Lung (tissue), 12 donors: ENCODE results near the gene CPTP. TPM values are rescaled to one million over a fixed set of nuclear protein-coding genes. Genes with fewer than 3 reads are reported as not detected.

Experiments used
- ATAC-seq: fragments of 200-7000 bp; cut with Tn5 transposase; one replicate; pipeline ENCODE4 v1.9.1; 2020; ENCODE audit warnings: moderate number of reproducible peaks; ENCODE audit not compliant: insufficient read depth, low FRiP score
- DNase-seq, 3 donors: peaks; one replicate each; pipeline ENCODE4 v3.0.0-alpha.2; 2013 to 2017
- H3K27ac ChIP-seq, 2 donors: one replicate each; pipeline ENCODE4 v1.5.1; 2013; ENCODE audit warnings: mild to moderate bottlenecking in 2 of 2, moderate library complexity in 2 of 2, control low read depth in 1 of 2, inconsistent platforms in 1 of 2, low read depth in 1 of 2, low read length in 1 of 2
- H3K27me3 ChIP-seq, 3 donors: one replicate each; pipeline ENCODE4 v1.5.1; 2013; ENCODE audit warnings: low read length in 2 of 3; ENCODE audit not compliant: control insufficient read depth in 3 of 3, insufficient read depth in 3 of 3
- H3K36me3 ChIP-seq, 4 donors: one replicate each; pipeline ENCODE4 v1.5.1; 2013; ENCODE audit warnings: low read length in 4 of 4, mild to moderate bottlenecking in 1 of 4, moderate library complexity in 1 of 4; ENCODE audit not compliant: control insufficient read depth in 4 of 4, insufficient read depth in 4 of 4
- H3K4me1 ChIP-seq, 5 donors: one replicate each; pipeline ENCODE4 v1.5.1; 2013; ENCODE audit warnings: low read length in 5 of 5, mild to moderate bottlenecking in 2 of 5, moderate library complexity in 1 of 5; ENCODE audit not compliant: control insufficient read depth in 5 of 5, insufficient read depth in 5 of 5
- H3K4me3 ChIP-seq: one replicate; pipeline ENCODE4 v1.5.1; 2013; ENCODE audit warnings: mild to moderate bottlenecking, control low read depth, moderate library complexity
- H3K9ac ChIP-seq, 2 donors: one replicate each; pipeline ENCODE4 v1.5.1; 2013; ENCODE audit warnings: low read length in 2 of 2, control low read depth in 1 of 2; ENCODE audit not compliant: insufficient read depth in 1 of 2
- H3K9me3 ChIP-seq, 4 donors: one replicate each; pipeline ENCODE4 v1.5.1; 2013; ENCODE audit warnings: low read length in 3 of 4, mild to moderate bottlenecking in 1 of 4, moderate library complexity in 1 of 4; ENCODE audit not compliant: control insufficient read depth in 4 of 4, insufficient read depth in 3 of 4
- CTCF ChIP-seq: IDR thresholded peaks from 2 replicates; pipeline ENCODE4 v1.5.1; 2012; ENCODE audit warnings: mild to moderate bottlenecking; ENCODE audit errors: control extremely low read depth, extremely low read depth
- WGBS, 2 donors: extraction: QIAGEN DNeasy Blood & Tissue Kit; methylation state at CpG; one replicate each; pipeline ENCODE4 v1.1.7; 2013; 5-methylcytosine and 5-hydroxymethylcytosine counted together
- polyA plus RNA-seq, 2 donors: library from polyadenylated mRNA; stranded (reverse); fragments of 200-250 nt; gene quantifications; one replicate each; pipeline ENCODE4 v1.2.1, GENCODE V29; 2013
- total RNA-seq, 2 donors: library from RNA; depleted of rRNA in 1 of 2; stranded (reverse); fragments of >200 nt in 1 of 2; gene quantifications; one replicate each; pipeline ENCODE4 v1.2.1, GENCODE V29; 2014 to 2021
- donor health status: control.
- donor health status: control.
- donor health status: Bipolar disorder and iron deficiency.
- donor health status: healthy.
- donor health status: DM: yes; HTN: yes; CAD: no.

Gene CPTP
- total and polyA plus RNA-seq, 4 donors = 10.9 to 32.0 (median 19.2) TPM

- no peak overlapping the region for H3K4me3 ChIP-seq
- no peaks in the 10 kb centered on the region for H3K27me3 ChIP-seq
- H3K4me1 ChIP-seq = no peaks in the 10 kb centered on the region
- H3K27ac ChIP-seq = no peak overlapping the region
- TF ChIP-seq CTCF = no peak
- ATAC-seq = no peak
- WGBS, 2 donors = 86 to 91% methylated on average over 18 of the region's 18 CpGs
- H3K36me3 ChIP-seq = peaks cover 4 to 60% (median 11%) of the 10 kb centered on the region in 4 donors
- no peak for DNase-seq
- H3K9me3 ChIP-seq = peaks cover 0 to 5% (median 0%) of the 10 kb centered on the region in 4 donors
- H3K9ac ChIP-seq = no peak overlapping the region
Observed at GRCh38 chr1:1337793-1338147, 13.2 kb downstream of the CPTP start.

- no peak for TF ChIP-seq CTCF
- H3K27ac ChIP-seq = no peak overlapping the region
- DNase-seq = no peak
- peaks cover 0 to 5% (median 0%) of the 10 kb centered on the region in 4 donors for H3K9me3 ChIP-seq
- H3K36me3 ChIP-seq = peaks cover 4 to 60% (median 11%) of the 10 kb centered on the region in 4 donors
- H3K27me3 ChIP-seq = no peaks in the 10 kb centered on the region
- WGBS, 2 donors = 96 to 98% methylated on average over 36 of the region's 36 CpGs
- no peak overlapping the region for H3K9ac ChIP-seq
- H3K4me3 ChIP-seq = no peak overlapping the region
- no peaks in the 10 kb centered on the region for H3K4me1 ChIP-seq
- ATAC-seq = no peak
Observed at GRCh38 chr1:1338278-1338677, 13.7 kb downstream of the CPTP start.

- no peaks in the 10 kb centered on the region for H3K27me3 ChIP-seq
- no peak for DNase-seq
- H3K27ac ChIP-seq = no peak overlapping the region
- H3K9ac ChIP-seq = no peak overlapping the region
- H3K4me3 ChIP-seq = no peak overlapping the region
- H3K4me1 ChIP-seq = peaks cover 0 to 6% (median 0%) of the 10 kb centered on the region in 5 donors
- no peak for TF ChIP-seq CTCF
- H3K36me3 ChIP-seq = peaks cover 4 to 58% (median 11%) of the 10 kb centered on the region in 4 donors
- no peak for ATAC-seq
- 94 to 96% methylated on average over 23 of the region's 23 CpGs for WGBS, 2 donors
- H3K9me3 ChIP-seq = no peaks in the 10 kb centered on the region
Observed at GRCh38 chr1:1340185-1340584, 15.6 kb downstream of the CPTP start.

GRCh38 chr1:1340791-1341548, 16.4 kb downstream of the CPTP start:
- no peak overlapping the region for H3K4me3 ChIP-seq
- DNase-seq (no peak), ATAC-seq (no peak)
- H3K36me3 ChIP-seq = peaks cover 0 to 52% (median 11%) of the 10 kb centered on the region in 4 donors
- no peak overlapping the region for H3K9ac ChIP-seq
- TF ChIP-seq CTCF = no peak
- WGBS, 2 donors = 93 to 96% methylated on average over 36 of the region's 36 CpGs
- no peaks in the 10 kb centered on the region for H3K9me3 ChIP-seq
- peaks cover 0 to 13% (median 0%) of the 10 kb centered on the region in 5 donors for H3K4me1 ChIP-seq
- no peak overlapping the region for H3K27ac ChIP-seq
- H3K27me3 ChIP-seq = no peaks in the 10 kb centered on the region
